ENCODE measurements around the gene UGT1A9.

Gene UGT1A9

DNA sequence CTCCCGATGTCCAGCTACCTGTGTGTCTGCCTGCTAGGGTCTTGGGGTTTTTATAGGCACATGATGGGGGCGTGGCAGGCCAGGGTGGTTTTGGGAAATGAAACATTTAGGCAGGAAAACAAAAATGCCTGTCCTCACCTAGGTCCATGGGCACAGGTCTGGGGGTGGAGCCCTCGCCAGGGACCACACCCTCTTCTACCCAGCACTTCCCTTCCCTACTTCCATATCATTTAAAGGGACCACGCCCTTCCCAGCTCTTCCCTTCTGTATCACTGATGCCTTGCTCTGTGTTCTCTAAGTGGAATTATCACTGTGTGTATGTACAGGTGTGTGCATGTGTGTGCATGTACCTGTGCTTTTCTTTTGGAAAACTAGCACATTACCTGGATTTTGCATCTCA is 94.7 kb downstream of the UGT1A9 start:
- TF ChIP-seq, protein P1, sequence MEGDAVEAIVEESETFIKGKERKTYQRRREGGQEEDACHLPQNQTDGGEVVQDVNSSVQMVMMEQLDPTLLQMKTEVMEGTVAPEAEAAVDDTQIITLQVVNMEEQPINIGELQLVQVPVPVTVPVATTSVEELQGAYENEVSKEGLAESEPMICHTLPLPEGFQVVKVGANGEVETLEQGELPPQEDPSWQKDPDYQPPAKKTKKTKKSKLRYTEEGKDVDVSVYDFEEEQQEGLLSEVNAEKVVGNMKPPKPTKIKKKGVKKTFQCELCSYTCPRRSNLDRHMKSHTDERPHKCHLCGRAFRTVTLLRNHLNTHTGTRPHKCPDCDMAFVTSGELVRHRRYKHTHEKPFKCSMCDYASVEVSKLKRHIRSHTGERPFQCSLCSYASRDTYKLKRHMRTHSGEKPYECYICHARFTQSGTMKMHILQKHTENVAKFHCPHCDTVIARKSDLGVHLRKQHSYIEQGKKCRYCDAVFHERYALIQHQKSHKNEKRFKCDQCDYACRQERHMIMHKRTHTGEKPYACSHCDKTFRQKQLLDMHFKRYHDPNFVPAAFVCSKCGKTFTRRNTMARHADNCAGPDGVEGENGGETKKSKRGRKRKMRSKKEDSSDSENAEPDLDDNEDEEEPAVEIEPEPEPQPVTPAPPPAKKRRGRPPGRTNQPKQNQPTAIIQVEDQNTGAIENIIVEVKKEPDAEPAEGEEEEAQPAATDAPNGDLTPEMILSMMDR (IDR thresholded peaks at IDR 0.05; ENCODE audit: low read depth, low read length): no peak
- no peak for DNase-seq (ENCODE audit: extremely low read depth, low read depth)

DNA sequence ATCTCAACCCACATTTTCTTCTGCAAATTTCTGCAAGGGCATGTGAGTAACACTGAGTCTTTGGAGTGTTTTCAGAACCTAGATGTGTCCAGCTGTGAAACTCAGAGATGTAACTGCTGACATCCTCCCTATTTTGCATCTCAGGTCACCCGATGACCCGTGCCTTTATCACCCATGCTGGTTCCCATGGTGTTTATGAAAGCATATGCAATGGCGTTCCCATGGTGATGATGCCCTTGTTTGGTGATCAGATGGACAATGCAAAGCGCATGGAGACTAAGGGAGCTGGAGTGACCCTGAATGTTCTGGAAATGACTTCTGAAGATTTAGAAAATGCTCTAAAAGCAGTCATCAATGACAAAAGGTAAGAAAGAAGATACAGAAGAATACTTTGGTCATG is 96.4 kb downstream of the UGT1A9 start:
- DNase-seq (ENCODE audit: extremely low read depth, low read depth): no peak
- TF ChIP-seq, protein P1 (IDR thresholded peaks at IDR 0.05; ENCODE audit: low read depth, low read length): no peak

DNA sequence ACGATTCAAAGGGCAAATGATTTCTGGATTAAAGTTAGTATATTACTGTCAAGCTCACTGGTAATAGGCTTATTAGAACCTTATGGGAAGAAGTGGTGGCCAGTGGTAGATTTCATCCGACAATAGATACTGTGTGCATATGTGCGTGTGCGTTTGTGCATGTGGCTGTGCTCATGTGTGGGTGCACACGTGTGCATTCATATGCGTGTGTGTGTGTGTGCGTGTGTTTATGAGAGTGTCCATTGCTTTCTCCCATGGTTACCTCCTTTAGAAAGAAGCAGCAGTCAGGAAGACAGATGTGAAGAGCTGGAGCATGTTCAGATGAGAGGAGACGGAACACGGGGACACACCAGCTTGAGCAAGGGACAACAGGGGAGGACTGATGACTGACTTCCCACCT is 97.6 kb downstream of the UGT1A9 start:
- TF ChIP-seq, protein P1 (IDR thresholded peaks at IDR 0.05; ENCODE audit: low read depth, low read length): no peak
- no peak for DNase-seq (ENCODE audit: extremely low read depth, low read depth)

DNA sequence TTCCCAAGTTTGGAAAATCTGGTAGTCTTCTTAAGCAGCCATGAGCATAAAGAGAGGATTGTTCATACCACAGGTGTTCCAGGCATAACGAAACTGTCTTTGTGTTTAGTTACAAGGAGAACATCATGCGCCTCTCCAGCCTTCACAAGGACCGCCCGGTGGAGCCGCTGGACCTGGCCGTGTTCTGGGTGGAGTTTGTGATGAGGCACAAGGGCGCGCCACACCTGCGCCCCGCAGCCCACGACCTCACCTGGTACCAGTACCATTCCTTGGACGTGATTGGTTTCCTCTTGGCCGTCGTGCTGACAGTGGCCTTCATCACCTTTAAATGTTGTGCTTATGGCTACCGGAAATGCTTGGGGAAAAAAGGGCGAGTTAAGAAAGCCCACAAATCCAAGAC is 100.5 kb downstream of the UGT1A9 start:
- no peak for DNase-seq (ENCODE audit: extremely low read depth, low read depth)
- TF ChIP-seq, protein P1 (IDR thresholded peaks at IDR 0.05; ENCODE audit: low read depth, low read length): no peak

DNA sequence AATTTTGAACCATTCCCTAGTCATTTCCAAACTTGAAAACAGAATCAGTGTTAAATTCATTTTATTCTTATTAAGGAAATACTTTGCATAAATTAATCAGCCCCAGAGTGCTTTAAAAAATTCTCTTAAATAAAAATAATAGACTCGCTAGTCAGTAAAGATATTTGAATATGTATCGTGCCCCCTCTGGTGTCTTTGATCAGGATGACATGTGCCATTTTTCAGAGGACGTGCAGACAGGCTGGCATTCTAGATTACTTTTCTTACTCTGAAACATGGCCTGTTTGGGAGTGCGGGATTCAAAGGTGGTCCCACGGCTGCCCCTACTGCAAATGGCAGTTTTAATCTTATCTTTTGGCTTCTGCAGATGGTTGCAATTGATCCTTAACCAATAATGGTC is 100.9 kb downstream of the UGT1A9 start:
- DNase-seq (ENCODE audit: extremely low read depth, low read depth): no peak
- TF ChIP-seq, protein P1 (IDR thresholded peaks at IDR 0.05; ENCODE audit: low read depth, low read length): no peak

DNA sequence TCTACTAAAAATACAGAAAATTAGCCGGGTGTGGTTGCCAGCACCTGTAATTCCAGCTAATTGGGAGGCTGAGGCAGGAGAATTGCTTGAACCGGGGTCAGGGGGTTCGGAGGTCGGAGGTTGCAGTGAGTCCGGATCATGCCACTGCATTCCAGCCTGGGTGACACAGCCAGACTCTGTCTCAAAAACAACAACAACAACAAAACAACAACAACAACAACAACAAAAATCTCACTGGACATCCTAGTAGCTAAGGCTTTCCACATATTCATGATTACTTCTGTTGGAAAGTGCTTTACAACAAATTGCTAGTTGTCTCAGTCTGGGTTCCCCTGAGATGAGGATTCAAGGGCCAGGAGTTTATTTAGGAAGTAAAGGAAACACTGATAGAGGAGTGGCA is 102.2 kb downstream of the UGT1A9 start:
- TF ChIP-seq, protein P1 (IDR thresholded peaks at IDR 0.05; ENCODE audit: low read depth, low read length): no peak
- DNase-seq (ENCODE audit: extremely low read depth, low read depth): no peak

DNA sequence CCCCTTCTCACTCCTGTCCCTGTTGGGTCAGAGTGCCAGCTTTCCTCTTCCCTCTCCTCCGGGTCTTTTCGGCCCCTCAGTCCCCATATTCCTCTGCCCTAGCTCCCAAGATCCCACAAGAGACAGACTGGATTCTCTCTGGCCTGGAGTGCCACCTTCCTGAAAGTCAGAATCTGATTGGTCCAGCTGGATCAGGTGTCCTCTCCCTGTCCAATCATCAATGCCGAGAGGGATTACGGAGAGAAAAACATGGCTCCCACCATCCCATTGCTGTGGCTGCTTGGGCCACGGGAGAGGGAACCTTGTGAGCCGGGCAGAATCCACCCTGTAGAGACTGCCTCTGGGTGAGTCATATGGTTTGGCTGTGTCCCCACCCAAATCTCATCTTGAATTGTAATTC is 103.7 kb downstream of the UGT1A9 start:
- no peak for DNase-seq (ENCODE audit: extremely low read depth, low read depth)
- TF ChIP-seq, protein P1 (IDR thresholded peaks at IDR 0.05; ENCODE audit: low read depth, low read length): no peak
